Measurements from ENCODE around the gene ZFP36L2.

Gene ZFP36L2

GRCh38 chr2:43233218-43234212 is 7.1 kb upstream of the ZFP36L2 start:
- H3K4me1 Mint-ChIP-seq (ENCODE audit: low read depth): peaks cover 17% of the 10 kb centered on the region
- H3K4me3 Mint-ChIP-seq: no peak overlapping the region
- no peaks in the 10 kb centered on the region for H3K27me3 Mint-ChIP-seq
- H3K9me3 Mint-ChIP-seq (ENCODE audit: low read depth): no peaks in the 10 kb centered on the region
- H3K27ac Mint-ChIP-seq: peak overlapping the region; percentile 28
- peaks cover 5% of the 10 kb centered on the region for H3K36me3 Mint-ChIP-seq

- no peak overlapping the region for H3K4me3 Mint-ChIP-seq
- H3K36me3 Mint-ChIP-seq: peaks cover 2% of the 10 kb centered on the region
- H3K27me3 Mint-ChIP-seq: no peaks in the 10 kb centered on the region
- no peaks in the 10 kb centered on the region for H3K9me3 Mint-ChIP-seq (ENCODE audit: low read depth)
- H3K27ac Mint-ChIP-seq: peak overlapping the region; percentile 8
- peaks cover 21% of the 10 kb centered on the region for H3K4me1 Mint-ChIP-seq (ENCODE audit: low read depth)
These were observed 4.8 kb upstream of the ZFP36L2 start for GRCh38 chr2:43230951-43231827.

- H3K4me1 Mint-ChIP-seq (ENCODE audit: low read depth): peaks cover 21% of the 10 kb centered on the region
- no peaks in the 10 kb centered on the region for H3K9me3 Mint-ChIP-seq (ENCODE audit: low read depth)
- peaks cover 2% of the 10 kb centered on the region for H3K36me3 Mint-ChIP-seq
- no peak overlapping the region for H3K27ac Mint-ChIP-seq
- no peaks in the 10 kb centered on the region for H3K27me3 Mint-ChIP-seq
- H3K4me3 Mint-ChIP-seq: no peak overlapping the region
These were observed 4.0 kb upstream of the ZFP36L2 start for GRCh38 chr2:43230351-43230885.

DNA sequence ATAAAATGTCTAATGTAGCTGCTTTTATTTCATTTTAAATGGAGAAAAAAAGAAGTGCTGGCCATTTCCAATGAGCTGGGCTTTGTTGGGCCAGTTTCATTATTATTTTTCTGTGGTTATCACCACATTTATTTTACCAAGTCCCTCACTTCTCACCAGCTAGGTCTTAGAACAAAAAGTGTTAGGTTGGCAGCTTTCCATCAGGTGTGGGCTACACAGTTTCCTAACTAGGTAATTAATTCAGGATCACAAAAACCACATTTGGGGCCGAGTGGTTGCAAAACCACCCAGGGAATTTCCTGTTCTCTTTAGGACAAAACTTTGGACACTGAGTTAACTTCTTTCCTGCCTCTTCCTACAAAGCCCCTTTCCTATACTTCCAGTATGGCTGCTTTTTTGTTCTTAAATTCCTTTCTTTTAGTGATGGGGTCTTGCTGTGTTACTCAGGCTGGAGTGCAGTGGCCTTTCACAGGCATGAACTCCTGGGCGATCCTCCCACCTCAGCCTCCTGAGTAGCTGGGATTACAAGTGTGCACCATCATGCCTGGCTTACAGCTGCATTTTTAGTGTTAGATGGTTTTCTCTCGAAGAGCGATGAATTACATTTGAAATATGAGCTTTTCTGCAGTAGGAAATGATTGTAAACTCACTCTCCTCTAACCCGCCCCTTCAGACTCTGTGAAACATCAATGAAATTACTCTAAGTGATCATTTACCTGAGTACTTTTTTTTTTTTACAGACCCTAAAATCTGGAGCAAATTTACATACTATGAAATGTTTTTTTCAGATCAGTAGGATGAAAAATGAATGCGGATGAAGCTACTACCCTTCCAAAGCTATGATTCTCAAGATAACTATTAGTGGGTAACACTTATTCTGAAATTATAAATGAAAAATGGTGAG is 2.6 kb upstream of the ZFP36L2 start:
- H3K27ac Mint-ChIP-seq: peak overlapping the region; percentile 92
- peaks cover 21% of the 10 kb centered on the region for H3K4me1 Mint-ChIP-seq (ENCODE audit: low read depth)
- no peaks in the 10 kb centered on the region for H3K27me3 Mint-ChIP-seq
- H3K36me3 Mint-ChIP-seq: peaks cover 2% of the 10 kb centered on the region
- no peaks in the 10 kb centered on the region for H3K9me3 Mint-ChIP-seq (ENCODE audit: low read depth)
- H3K4me3 Mint-ChIP-seq: peak overlapping the region; percentile 82

DNA sequence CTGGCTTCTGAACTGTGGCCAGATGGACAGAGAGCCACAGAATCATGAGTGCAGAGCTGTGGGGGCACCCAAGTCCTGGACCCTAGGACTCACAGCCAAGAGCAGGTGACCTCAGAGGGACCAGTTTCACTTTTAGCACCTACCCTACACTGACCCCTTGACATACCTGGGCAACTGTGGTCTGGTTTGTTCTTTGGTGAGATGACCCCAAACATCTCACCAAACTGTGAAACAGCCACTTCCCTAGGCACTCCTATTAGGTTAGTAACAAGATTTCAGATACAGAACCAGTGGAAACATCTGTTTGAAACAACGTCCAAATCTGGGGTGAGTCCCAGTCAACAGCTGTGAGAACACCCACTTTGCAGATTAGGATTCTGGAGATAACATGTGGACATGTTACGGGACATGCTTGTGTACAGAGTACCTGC is 1.9 kb upstream of the ZFP36L2 start:
- peaks cover 4% of the 10 kb centered on the region for H3K36me3 Mint-ChIP-seq
- no peaks in the 10 kb centered on the region for H3K27me3 Mint-ChIP-seq
- H3K4me3 Mint-ChIP-seq: peak overlapping the region; percentile 82
- no peaks in the 10 kb centered on the region for H3K9me3 Mint-ChIP-seq (ENCODE audit: low read depth)
- peak overlapping the region; percentile 92 for H3K27ac Mint-ChIP-seq
- peaks cover 23% of the 10 kb centered on the region for H3K4me1 Mint-ChIP-seq (ENCODE audit: low read depth)

GRCh38 chr2:43227830-43228281 is 1.4 kb upstream of the ZFP36L2 start:
- Mint-ChIP-seq H3K27me3 (no peaks in the 10 kb centered on the region), H3K4me3 (peak overlapping the region; percentile 82), H3K36me3 (peaks cover 5% of the 10 kb centered on the region), H3K9me3 (ENCODE audit: low read depth) (no peaks in the 10 kb centered on the region), H3K27ac (peak overlapping the region; percentile 92), H3K4me1 (ENCODE audit: low read depth) (peaks cover 25% of the 10 kb centered on the region)

DNA sequence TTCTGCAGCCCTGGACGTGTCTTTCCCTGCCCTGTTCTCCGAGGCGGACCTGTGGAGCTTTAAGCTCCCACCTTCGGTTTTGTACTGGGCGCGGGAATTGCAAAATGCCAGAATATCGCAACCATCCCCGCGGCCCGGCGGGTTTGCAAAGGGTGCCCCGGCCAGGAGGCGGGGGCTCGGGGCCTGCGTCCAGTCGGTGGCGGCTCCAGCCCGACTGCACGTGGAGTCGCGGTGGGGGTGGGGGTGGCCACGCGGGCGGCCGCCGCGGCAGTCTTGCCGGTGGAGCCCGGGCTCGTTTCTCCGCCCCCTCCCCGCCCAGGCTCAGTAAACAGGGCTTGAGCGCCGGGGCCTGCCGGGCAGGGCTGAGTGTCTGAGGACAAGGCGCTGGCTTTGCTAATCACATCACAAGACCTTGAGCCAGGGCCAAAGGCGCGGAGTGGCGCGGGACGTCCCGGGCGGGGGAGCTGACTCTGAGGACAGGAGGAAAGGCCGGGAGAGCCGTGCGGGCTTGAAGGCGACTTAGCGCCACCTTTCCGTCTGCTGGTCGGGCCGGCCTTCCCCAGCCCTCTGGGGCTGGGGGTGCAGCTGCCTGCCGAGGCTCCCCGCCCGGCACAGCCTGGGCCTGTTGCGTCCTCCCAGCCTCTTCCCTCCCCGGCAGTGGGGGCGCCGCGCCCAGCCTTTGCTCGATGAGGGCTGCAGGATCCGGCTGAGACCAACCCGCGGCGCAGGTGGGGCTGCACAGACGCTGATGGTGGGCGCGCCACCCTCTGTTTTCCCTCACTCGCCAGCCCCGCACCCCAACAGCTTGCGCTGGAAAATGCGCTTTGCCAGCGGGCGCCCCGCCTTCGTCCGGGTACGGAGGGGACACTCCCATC is 786 bp upstream of the ZFP36L2 start:
- Mint-ChIP-seq H3K9me3 (ENCODE audit: low read depth) (no peaks in the 10 kb centered on the region), H3K4me3 (peak overlapping the region; percentile 85), H3K27me3 (no peaks in the 10 kb centered on the region), H3K4me1 (ENCODE audit: low read depth) (peaks cover 32% of the 10 kb centered on the region), H3K36me3 (peaks cover 7% of the 10 kb centered on the region), H3K27ac (peak overlapping the region; percentile 94)

GRCh38 chr2:43225788-43226557 is 433 bp downstream of the ZFP36L2 start:
- Mint-ChIP-seq H3K4me3 (peak overlapping the region; percentile 89), H3K9me3 (ENCODE audit: low read depth) (no peaks in the 10 kb centered on the region), H3K4me1 (ENCODE audit: low read depth) (peaks cover 44% of the 10 kb centered on the region), H3K36me3 (peaks cover 10% of the 10 kb centered on the region), H3K27me3 (no peaks in the 10 kb centered on the region), H3K27ac (peak overlapping the region; percentile 90)

GRCh38 chr2:43225093-43225787 is 1.2 kb downstream of the ZFP36L2 start:
- peaks cover 51% of the 10 kb centered on the region for H3K4me1 Mint-ChIP-seq (ENCODE audit: low read depth)
- H3K9me3 Mint-ChIP-seq (ENCODE audit: low read depth): no peaks in the 10 kb centered on the region
- no peaks in the 10 kb centered on the region for H3K27me3 Mint-ChIP-seq
- H3K4me3 Mint-ChIP-seq: peak overlapping the region; percentile 89
- H3K36me3 Mint-ChIP-seq: peaks cover 10% of the 10 kb centered on the region
- H3K27ac Mint-ChIP-seq: peak overlapping the region; percentile 90

GRCh38 chr2:43224571-43225092 is 1.8 kb downstream of the ZFP36L2 start:
- Mint-ChIP-seq H3K9me3 (ENCODE audit: low read depth) (no peaks in the 10 kb centered on the region), H3K27me3 (no peaks in the 10 kb centered on the region), H3K27ac (no peak overlapping the region), H3K36me3 (peaks cover 10% of the 10 kb centered on the region), H3K4me1 (ENCODE audit: low read depth) (peaks cover 57% of the 10 kb centered on the region), H3K4me3 (peak overlapping the region; percentile 94)

GRCh38 chr2:43224131-43224570 is 2.3 kb downstream of the ZFP36L2 start:
- peaks cover 8% of the 10 kb centered on the region for H3K36me3 Mint-ChIP-seq
- peaks cover 55% of the 10 kb centered on the region for H3K4me1 Mint-ChIP-seq (ENCODE audit: low read depth)
- H3K4me3 Mint-ChIP-seq: peak overlapping the region; percentile 94
- H3K9me3 Mint-ChIP-seq (ENCODE audit: low read depth): no peaks in the 10 kb centered on the region
- H3K27me3 Mint-ChIP-seq: no peaks in the 10 kb centered on the region
- H3K27ac Mint-ChIP-seq: peak overlapping the region; percentile 98

DNA sequence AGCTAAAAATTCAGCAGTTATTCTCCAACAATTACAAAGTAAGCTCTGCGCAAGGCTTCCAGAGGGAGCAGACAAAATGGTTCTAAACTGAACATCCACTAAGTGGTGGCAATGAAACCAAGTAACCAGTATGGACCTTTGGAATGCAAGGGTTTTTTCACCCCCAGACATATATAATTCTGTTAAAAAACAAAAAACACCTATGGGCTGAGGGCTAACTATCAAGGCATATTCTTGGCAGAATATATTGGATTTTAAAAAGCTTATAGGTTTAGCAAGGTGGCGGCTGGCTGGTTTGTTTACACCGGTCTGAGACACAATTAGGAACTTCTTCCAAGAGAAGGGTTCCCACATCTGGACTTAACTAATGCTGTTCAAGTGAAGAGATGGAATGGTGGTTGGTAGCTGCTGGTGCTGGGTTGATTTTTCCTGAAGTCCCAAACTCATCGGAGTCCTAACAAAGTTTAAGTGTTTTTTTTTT is 2.8 kb downstream of the ZFP36L2 start:
- H3K27ac Mint-ChIP-seq: peak overlapping the region; percentile 98
- peaks cover 55% of the 10 kb centered on the region for H3K4me1 Mint-ChIP-seq (ENCODE audit: low read depth)
- H3K27me3 Mint-ChIP-seq: no peaks in the 10 kb centered on the region
- peak overlapping the region; percentile 94 for H3K4me3 Mint-ChIP-seq
- no peaks in the 10 kb centered on the region for H3K9me3 Mint-ChIP-seq (ENCODE audit: low read depth)
- peaks cover 8% of the 10 kb centered on the region for H3K36me3 Mint-ChIP-seq
